OCI-LY7 (cell line): Measurements from ENCODE around the gene MTFR2.

ENCODE experiments used
- CTCF ChIP-seq: fragments of 200-600 bp; sonication (generic); conservative IDR thresholded peaks from 2 replicates; pipeline ENCODE4 v1.5.1; 2014; ENCODE audit warnings: mild to moderate bottlenecking, antibody characterized with exemption, low read length, moderate library complexity, mixed read lengths
- EZH2phosphoT487 ChIP-seq: fragments of 200-600 bp; sonication (generic); IDR thresholded peaks from 2 replicates; pipeline ENCODE4 v1.6.1; 2018; ENCODE audit warnings: low read depth, borderline replicate concordance, mild to moderate bottlenecking, mixed run types, antibody characterized with exemption, low read length, moderate library complexity, mixed read lengths

GRCh38 chr6:136181861-136182260, 68.2 kb downstream of the MTFR2 start:
- TF ChIP-seq CTCF (no peak), EZH2phosphoT487 (no peak)
